Stimulated activated CD8-positive, alpha-beta memory T cell treated with anti-CD3 and anti-CD28 coated beads, Interleukin-15, amount 100 ng/mL, for 48 hours (primary cell): ENCODE results near the gene ASIC1.

Experiments used
- DNase-seq, 2 donors: peaks; one replicate each; pipeline ENCODE4 v3.0.0-alpha.2; 2020; ENCODE audit warnings: low read depth in 2 of 2

Gene ASIC1

DNA sequence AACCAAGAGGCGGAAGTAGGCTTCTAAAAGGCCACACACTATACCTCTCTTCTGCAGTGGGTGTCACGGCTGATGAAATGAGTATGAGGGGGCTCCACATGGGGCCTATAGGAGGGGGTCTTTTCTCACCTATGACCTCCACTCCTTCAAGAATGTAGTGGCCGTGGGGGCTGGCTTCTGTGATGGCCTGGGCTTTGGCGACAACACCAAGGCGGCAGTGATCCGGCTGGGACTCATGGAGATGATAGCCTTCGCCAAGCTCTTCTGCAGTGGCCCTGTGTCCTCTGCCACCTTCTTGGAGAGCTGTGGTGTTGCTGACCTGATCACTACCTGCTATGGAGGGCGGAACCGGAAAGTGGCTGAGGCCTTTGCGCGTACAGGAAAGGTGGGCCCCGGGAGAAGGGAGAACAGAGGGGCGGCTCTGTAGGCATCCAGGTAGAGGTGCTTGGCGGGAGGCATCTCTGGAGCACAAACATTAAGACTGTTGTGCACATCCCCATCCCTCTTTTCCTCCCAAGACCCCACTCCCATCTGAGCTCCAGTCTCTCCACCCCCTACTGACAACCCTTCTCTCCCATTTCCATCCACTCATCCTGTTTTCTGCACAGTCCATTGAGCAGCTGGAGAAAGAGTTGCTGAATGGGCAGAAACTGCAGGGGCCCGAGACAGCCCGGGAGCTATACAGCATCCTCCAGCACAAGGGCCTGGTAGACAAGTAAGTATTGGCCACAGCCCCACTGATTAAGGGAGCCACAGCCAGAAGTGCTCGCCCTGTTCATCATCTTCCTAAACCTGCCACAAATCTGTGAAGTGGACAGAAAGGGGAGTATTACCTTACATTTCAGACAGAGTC, 50.2 kb downstream of the ASIC1 start:
- no peak for DNase-seq

- DNase-seq: no peak
Measured at GRCh38 chr12:50109319-50109718, 51.9 kb downstream of the ASIC1 start.

DNA sequence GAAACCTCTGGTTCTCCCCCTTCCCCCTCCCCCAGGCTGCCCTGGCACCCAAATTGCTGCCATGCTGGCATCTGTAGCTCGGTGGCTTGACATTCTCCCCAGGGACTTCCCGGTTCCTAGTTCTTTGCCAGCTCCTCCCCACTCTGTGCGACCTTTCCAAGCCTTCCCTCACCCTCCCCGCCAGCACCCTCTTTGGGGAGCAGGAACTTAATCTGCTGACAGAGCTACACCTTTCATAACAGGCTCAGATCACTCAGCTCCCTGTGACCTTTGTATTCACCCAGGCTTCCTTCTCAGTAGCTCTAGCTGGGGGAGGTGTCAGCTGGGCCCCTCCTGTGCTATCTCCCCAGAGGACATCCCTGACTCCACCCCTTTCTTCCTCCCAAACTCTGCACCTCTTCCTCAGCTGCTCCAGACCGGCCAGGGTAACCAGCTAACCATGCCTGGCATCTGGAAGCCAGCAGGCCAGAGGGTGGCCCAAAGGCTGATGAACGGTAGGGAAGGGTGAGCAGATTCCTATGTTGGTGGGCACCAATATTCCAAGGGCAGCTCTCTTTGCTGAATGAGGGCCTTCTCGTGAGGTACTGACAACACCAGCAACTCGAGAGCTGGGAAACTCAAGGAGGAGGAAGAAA, 52.8 kb downstream of the ASIC1 start:
- no peak for DNase-seq

- DNase-seq: no peak
Measured at GRCh38 chr12:50110762-50111351, 53.5 kb downstream of the ASIC1 start.

DNA sequence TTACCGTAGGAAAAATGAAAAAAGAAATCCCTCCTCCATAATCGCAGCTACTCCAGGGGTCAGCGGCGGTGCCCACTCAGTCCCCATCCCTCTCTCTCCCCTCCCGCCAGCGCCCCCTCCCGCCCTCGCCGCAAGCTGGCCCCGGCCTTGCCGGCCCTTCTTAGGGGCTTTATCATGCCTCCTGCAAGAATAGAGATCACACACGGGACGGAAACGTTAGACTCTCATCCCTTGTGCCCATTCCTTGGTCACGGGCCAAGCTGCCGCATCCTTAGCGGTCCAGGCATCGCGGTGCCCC, 53.9 kb downstream of the ASIC1 start:
- no peak for DNase-seq

- peak; percentile 97 to 98 for DNase-seq
Measured at GRCh38 chr12:50111693-50112455, 54.5 kb downstream of the ASIC1 start, which contains the start of gene COX14. TSS of gene COX14 (plus strand) at chr12:50112236. CDS start at chr12:50120044, 7,808 bp downstream.

DNA sequence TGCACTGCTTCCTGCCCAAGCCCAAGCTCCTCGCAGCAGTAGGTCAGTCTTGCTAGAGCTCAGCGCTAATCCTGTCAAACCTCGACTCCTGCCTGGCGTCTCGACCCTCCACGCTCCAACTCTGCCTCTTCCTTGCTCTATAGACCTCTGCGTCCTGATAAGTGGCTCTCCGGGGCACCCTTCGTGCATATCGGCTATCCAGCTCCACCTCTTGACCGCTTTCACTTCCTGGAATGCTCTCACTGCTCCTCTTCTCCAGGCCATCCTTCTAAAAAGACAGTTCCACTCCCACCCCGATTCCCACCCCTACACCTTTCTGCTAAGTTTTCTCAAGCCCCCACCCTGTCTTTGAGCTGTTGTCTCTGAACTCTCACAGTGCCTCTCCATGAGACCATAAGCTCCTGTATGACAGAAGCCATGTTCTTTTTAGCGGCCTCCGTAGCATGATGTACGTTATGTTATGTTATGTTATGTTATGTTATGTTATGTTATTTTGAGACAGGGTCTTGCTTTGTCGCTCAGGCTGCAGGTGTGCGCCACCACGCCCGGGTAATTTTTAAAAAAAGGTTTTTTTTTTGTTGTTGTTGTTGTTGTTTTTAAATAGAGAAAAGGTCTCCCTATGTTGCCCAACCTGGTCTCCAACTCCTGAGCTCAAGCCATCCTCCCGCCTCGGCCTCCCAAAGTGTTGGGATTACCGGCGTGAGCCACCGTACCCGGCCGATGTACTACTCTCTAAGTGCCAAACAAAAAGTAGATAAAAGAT, 55.2 kb downstream of the ASIC1 start:
- DNase-seq: no peak

- DNase-seq: no peak
Measured at GRCh38 chr12:50117057-50117622, 59.7 kb downstream of the ASIC1 start.

DNA sequence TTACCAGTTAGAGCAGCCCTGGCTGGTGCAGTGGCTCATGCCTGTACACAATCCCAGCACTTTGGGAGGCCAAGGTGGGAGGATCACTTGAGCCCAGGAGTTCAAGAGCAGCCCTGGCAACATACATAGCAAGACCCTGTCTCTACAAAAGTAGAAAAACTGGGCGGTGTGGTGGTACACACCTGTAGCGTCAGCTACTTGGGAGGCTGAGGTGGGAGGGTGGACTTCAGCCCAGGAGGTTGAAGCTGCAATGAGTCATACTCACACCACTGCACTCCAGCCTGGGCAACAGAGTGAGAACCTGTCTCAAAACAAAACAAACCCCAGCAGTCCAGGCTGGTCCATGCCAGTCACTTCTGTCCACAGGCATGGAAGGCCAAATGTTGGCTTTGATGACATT, 62.0 kb downstream of the ASIC1 start:
- DNase-seq: no peak

- no peak for DNase-seq
Measured at GRCh38 chr12:50120521-50120920, 63.1 kb downstream of the ASIC1 start.

- DNase-seq: no peak
Measured at GRCh38 chr12:50120953-50121352, 63.6 kb downstream of the ASIC1 start.

DNA sequence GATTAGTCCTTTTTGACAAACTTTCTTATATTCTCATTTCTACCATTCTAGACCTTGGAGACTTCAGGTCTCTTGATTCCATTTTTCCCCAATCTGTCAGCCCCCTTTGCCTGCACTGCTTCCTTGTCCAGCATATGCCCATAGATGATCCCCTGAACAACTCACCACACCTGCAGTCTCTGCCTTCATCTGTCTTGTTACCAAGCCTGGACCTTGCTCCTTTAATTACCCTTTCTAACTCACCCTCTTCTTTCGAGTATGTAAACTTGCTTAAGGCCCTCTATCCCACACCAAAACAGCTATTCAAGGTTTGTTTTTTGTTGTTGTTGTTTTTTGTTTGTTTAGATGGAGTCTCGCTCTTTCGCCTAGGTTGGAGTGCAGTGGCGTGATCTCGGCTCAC, 64.2 kb downstream of the ASIC1 start:
- DNase-seq: no peak

GRCh38 chr12:50123203-50123602, 65.8 kb downstream of the ASIC1 start:
- DNase-seq: no peak

DNA sequence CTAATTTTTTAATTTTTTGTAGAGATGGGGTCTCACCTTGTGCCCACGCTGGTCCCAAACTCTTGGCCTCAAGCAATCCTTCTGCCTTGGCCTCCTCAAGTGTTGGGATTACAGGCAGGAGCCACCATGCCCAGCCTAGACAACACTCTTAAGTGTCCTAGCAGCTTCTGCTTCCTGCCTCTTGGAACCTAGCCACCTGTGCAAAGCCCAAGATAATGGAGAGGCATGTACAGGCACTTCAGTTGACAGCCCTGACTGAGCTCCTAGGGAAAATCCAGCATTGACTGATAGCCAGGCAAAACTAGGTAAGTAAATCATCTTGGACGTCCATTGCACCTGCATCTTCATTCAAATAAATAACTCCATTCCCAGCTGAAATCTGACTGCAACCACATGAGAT, 70.2 kb downstream of the ASIC1 start:
- no peak for DNase-seq

DNA sequence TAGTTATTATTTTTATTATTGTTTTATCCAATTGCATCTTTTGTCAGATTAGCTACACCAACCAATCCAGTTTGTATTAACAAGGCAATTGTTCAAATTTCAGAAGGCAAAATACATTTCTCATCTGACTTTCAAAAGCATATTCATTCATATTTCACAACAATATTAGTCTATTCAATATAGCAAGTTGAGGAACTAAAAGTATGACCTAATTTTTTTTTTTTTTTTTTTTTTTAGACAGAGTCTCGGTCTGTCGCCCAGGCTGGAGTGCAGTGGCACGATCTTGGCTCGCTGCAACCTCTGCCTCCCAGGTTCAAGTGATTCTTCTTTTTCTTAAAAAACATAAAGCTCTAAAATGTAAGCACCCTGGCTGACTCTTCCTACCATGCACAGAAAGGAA, 71.9 kb downstream of the ASIC1 start:
- no peak for DNase-seq

DNA sequence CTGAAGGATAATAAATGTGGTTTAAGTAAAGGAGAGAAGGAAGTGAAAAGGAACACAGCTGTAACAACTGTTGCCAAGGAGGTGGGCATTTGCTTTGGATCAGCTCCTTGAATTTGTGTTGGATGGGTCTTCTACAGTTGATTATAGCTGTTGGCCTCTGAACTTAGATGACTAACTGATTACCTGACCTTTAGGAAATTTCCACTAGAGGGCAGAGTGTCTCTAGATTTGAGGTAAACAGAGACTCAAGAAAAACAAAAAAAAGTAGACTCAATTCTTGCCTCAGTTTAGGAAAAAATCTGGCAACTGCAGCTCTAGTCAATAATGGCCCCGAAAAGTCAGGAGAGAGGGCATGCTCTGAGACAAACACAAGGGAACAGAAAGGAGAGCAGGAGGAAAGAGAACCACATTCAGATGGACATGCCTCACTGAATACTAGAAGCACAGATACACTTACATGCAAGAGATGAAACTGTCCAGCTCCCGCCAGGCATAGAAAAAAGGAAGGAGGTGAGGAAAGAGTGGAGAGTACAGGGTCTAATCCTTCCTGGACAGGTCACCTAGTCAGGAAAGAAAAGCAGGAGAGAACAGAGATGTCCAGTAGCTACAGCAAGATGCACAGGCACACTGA, 75.2 kb downstream of the ASIC1 start:
- no peak for DNase-seq
